Measurements from ENCODE around the gene FBXO21. TPM values are rescaled to one million over a fixed set of nuclear protein-coding genes. Genes with fewer than 3 reads are reported as not detected.
"Not testable (repeated sequence)": the region's sequence is repeated elsewhere in the genome, so short reads cannot be mapped to it uniquely, and the experiment has no call there.

FBXO21 gene
- total and polyA plus RNA-seq, 4 donors: 9.7 to 111 (median 29.4) TPM

GRCh38 chr12:117097159-117097558, 93.1 kb downstream of the FBXO21 start:
- H3K4me1 ChIP-seq (ENCODE audit: control insufficient read depth in 5 of 5, insufficient read depth in 5 of 5, low read length in 5 of 5): peaks cover 0 to 13% (median 0%) of the 10 kb centered on the region in 5 donors
- peaks cover 0 to 39% (median 38%) of the 10 kb centered on the region in 3 donors for H3K27me3 ChIP-seq (ENCODE audit: control insufficient read depth in 3 of 3, insufficient read depth in 3 of 3, low read length in 2 of 3)
- DNase-seq: no peak
- 47 to 58% methylated on average over 8 of the region's 8 CpGs for WGBS, 2 donors
- H3K9me3 ChIP-seq (ENCODE audit: control insufficient read depth in 4 of 4, insufficient read depth in 3 of 4, low read length in 3 of 4): no peaks in the 10 kb centered on the region
- no peaks in the 10 kb centered on the region for H3K36me3 ChIP-seq (ENCODE audit: control insufficient read depth in 4 of 4, insufficient read depth in 4 of 4, low read length in 4 of 4)
- no peak for TF ChIP-seq CTCF (IDR thresholded peaks at IDR 0.05; ENCODE audit: control extremely low read depth, extremely low read depth)
- no peak overlapping the region for H3K9ac ChIP-seq (ENCODE audit: insufficient read depth in 1 of 2, low read length in 2 of 2)
- no peak for ATAC-seq (ENCODE audit: insufficient read depth, low FRiP score)
- no peak overlapping the region for H3K27ac ChIP-seq (ENCODE audit: low read depth in 1 of 2, low read length in 1 of 2)
- H3K4me3 ChIP-seq: no peak overlapping the region

GRCh38 chr12:117096501-117097042, 93.7 kb downstream of the FBXO21 start:
- H3K4me3 ChIP-seq: no peak overlapping the region
- no peaks in the 10 kb centered on the region for H3K9me3 ChIP-seq (ENCODE audit: control insufficient read depth in 4 of 4, insufficient read depth in 3 of 4, low read length in 3 of 4)
- peaks cover 0 to 13% (median 0%) of the 10 kb centered on the region in 5 donors for H3K4me1 ChIP-seq (ENCODE audit: control insufficient read depth in 5 of 5, insufficient read depth in 5 of 5, low read length in 5 of 5)
- 66 to 84% methylated on average over 11 of the region's 11 CpGs for WGBS, 2 donors
- TF ChIP-seq CTCF (IDR thresholded peaks at IDR 0.05; ENCODE audit: control extremely low read depth, extremely low read depth): no peak
- no peak overlapping the region for H3K27ac ChIP-seq (ENCODE audit: low read depth in 1 of 2, low read length in 1 of 2)
- H3K36me3 ChIP-seq (ENCODE audit: control insufficient read depth in 4 of 4, insufficient read depth in 4 of 4, low read length in 4 of 4): no peaks in the 10 kb centered on the region
- no peak overlapping the region for H3K9ac ChIP-seq (ENCODE audit: insufficient read depth in 1 of 2, low read length in 2 of 2)
- no peak for DNase-seq
- no peak for ATAC-seq (ENCODE audit: insufficient read depth, low FRiP score)
- peaks cover 0 to 39% (median 38%) of the 10 kb centered on the region in 3 donors for H3K27me3 ChIP-seq (ENCODE audit: control insufficient read depth in 3 of 3, insufficient read depth in 3 of 3, low read length in 2 of 3)

- H3K36me3 ChIP-seq (ENCODE audit: control insufficient read depth in 4 of 4, insufficient read depth in 4 of 4, low read length in 4 of 4); H3K4me3 ChIP-seq; H3K9ac ChIP-seq (ENCODE audit: insufficient read depth in 1 of 2, low read length in 2 of 2); H3K9me3 ChIP-seq (ENCODE audit: control insufficient read depth in 4 of 4, insufficient read depth in 3 of 4, low read length in 3 of 4); H3K27ac ChIP-seq (ENCODE audit: low read depth in 1 of 2, low read length in 1 of 2); DNase-seq; ATAC-seq (ENCODE audit: insufficient read depth, low FRiP score): not testable (repeated sequence)
- 89 to 93% methylated on average over 10 of the region's 10 CpGs for WGBS, 2 donors
- Histone ChIP-seq H3K4me1 (ENCODE audit: control insufficient read depth in 5 of 5, insufficient read depth in 5 of 5, low read length in 5 of 5) (peaks cover 0 to 13% (median 0%) of the 10 kb centered on the region in 5 donors), H3K27me3 (ENCODE audit: control insufficient read depth in 3 of 3, insufficient read depth in 3 of 3, low read length in 2 of 3) (peaks cover 0 to 32% (median 31%) of the 10 kb centered on the region in 3 donors)
These were observed 95.1 kb downstream of the FBXO21 start for GRCh38 chr12:117095191-117095590.

DNA sequence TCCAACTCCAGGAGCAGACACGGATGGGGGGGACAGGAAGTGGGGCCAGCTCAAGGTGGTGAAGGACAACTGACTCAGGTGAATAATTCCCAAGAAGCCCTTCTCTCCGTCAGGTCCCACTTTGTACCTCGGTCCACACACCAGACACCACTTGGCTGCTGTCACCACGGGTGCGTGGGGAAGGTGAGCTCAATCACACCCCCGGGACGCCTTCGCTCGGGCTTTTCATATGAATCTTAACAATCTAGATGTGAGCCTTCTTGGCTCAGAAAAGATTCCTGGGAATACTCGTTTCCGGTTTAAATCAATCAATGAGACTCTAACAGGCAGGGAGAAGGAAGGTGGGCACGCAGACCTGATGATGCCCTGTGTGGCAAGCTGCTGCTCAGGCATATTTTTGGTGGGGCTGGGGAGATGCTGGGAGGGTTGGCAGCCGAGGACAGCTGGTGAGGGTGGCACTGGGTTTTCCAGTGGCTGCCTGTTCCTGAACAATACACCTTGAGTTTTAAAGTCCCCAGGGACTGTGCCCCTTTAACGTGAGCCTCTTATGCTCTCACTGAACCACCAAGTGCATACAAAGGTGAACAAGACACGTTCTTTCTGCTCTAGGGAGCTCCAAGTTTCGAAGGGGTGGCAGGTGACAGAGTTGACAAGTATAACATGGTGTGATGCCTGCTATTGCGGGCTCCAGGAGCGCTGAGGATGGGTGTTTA, 96.2 kb downstream of the FBXO21 start:
- Histone ChIP-seq H3K27me3 (ENCODE audit: control insufficient read depth in 3 of 3, insufficient read depth in 3 of 3, low read length in 2 of 3) (peaks cover 0 to 27% (median 26%) of the 10 kb centered on the region in 3 donors), H3K9me3 (ENCODE audit: control insufficient read depth in 4 of 4, insufficient read depth in 3 of 4, low read length in 3 of 4) (no peaks in the 10 kb centered on the region), H3K4me1 (ENCODE audit: control insufficient read depth in 5 of 5, insufficient read depth in 5 of 5, low read length in 5 of 5) (peaks cover 0 to 13% (median 0%) of the 10 kb centered on the region in 5 donors), H3K27ac (ENCODE audit: low read depth in 1 of 2, low read length in 1 of 2) (no peak overlapping the region), H3K36me3 (ENCODE audit: control insufficient read depth in 4 of 4, insufficient read depth in 4 of 4, low read length in 4 of 4) (no peaks in the 10 kb centered on the region), H3K9ac (ENCODE audit: insufficient read depth in 1 of 2, low read length in 2 of 2) (no peak overlapping the region), H3K4me3 (no peak overlapping the region)
- TF ChIP-seq CTCF (IDR thresholded peaks at IDR 0.05; ENCODE audit: control extremely low read depth, extremely low read depth): no peak
- ATAC-seq (ENCODE audit: insufficient read depth, low FRiP score) (no peak), DNase-seq (no peak)
- WGBS, 2 donors: 62 to 71% methylated on average over 18 of the region's 18 CpGs

All from lung (tissue), 12 donors.